ENCODE data around the gene OR6S1.
"Not testable (repeated sequence)": the region's sequence is repeated elsewhere in the genome, so short reads cannot be mapped to it uniquely, and the experiment has no call there.

OR6S1 gene

DNA sequence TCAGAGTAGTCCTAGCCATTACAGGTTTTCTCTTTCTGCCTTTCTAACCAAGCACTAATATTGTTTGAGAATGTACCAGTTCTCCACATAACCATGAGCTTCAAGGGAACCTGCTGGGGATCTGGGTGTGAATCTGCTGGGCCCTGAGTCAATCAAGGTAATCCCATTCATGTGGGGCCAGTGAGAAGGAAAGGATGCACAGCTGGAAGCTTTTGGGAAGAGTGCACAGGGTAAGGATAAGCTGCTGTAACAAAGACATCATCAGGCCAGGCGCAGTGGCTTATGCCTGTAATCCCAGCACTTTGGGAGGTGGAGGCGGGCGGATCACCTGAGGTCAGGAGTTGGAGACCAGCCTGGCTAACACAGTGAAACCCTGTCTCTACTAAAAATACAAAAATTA, 45.8 kb downstream of the OR6S1 start:
- in situ Hi-C loops (cut with MboI; ENCODE audit: low pct_unique_long_range_greater_than_20kb, low sequenced_read_pairs) = loop anchor here (25.0 kb wide), 1 partner anchor 108 kb away; no protein-coding TSS in a partner anchor
- DNase-seq = not testable (repeated sequence)

DNA sequence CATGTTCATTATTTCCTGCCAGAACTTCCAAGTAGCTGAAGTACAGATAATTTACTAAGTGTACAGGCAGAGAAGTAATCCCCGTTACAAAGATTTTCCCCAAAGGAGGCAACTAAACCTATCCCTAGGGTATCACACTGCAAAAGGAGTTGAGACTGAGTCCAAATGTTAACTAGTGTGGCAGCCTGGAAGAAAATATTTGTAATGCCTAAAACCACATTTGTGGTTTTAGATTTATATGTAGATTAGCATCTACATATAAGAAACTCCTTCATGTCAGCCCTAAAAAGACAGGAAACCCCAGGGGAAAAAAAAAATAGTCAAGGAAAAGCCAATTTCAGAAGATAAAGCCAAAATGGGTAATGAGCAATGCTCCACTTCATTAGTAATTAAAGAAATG, 48.9 kb downstream of the OR6S1 start:
- DNase-seq = no peak
- in situ Hi-C loops (cut with MboI; ENCODE audit: low pct_unique_long_range_greater_than_20kb, low sequenced_read_pairs) = loop anchor here (25.0 kb wide), 1 partner anchor 105 kb away; no protein-coding TSS in a partner anchor

DNA sequence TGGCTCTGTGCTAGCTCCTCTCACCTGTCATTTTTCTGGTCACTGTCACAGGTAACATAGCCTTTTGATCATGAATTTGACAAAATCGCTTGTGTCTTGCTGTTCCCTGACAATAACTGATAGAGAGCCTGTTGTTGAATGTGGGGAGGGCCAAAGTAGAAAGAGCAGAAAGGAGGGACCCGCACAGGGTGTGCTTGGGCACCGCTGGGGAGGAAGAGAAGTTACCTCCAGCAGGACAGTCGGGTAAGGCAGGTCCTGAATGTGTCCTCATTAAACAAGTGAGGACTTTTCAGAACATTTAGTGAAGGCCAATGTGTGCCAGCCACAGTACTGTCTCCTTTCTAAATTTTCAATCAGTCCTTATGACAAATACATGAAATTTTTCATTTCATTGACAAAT, 50.3 kb downstream of the OR6S1 start, which contains the start of gene RNASE12:
Gene RNASE12 (minus strand): TSS at position 142 of the 400 bp plus-strand sequence. CDS start 653 bp downstream, outside the sequence.
- in situ Hi-C loops (cut with MboI; ENCODE audit: low pct_unique_long_range_greater_than_20kb, low sequenced_read_pairs) = loop anchor here (25.0 kb wide), 1 partner anchor 104 kb away; no protein-coding TSS in a partner anchor

More for the DNA sequence above, 50.3 kb downstream of the OR6S1 start, which contains the start of gene RNASE12:
- DNase-seq = no peak
